NCI-H69 (cell line): ENCODE measurements around the gene CNBD2.
"Not testable (repeated sequence)": the region's sequence is repeated elsewhere in the genome, so short reads cannot be mapped to it uniquely, and the experiment has no call there.

Experiments
- DNase-seq: peaks from one replicate; lab custom pipeline; 2025; lab: John Stamatoyannopoulos, UW

CNBD2 gene

GRCh38 chr20:35975576-35976373, 7.4 kb downstream of the CNBD2 start:
- no peak for DNase-seq

GRCh38 chr20:35978041-35978513, 9.7 kb downstream of the CNBD2 start:
- DNase-seq, result no peak

- DNase-seq, result no peak
Measured at GRCh38 chr20:35979544-35979943, 11.2 kb downstream of the CNBD2 start.

GRCh38 chr20:35981969-35982368, 13.6 kb downstream of the CNBD2 start:
- DNase-seq, result no peak

GRCh38 chr20:35984382-35984781, 16.0 kb downstream of the CNBD2 start:
- DNase-seq, result no peak

GRCh38 chr20:35985806-35986205, 17.4 kb downstream of the CNBD2 start:
- peak; percentile 30 for DNase-seq

GRCh38 chr20:35988910-35989463, 20.6 kb downstream of the CNBD2 start:
- DNase-seq, result no peak

- DNase-seq, result peak; percentile 51
Measured at GRCh38 chr20:35991142-35991771, 22.9 kb downstream of the CNBD2 start.

- peak; percentile 82 for DNase-seq
Measured at GRCh38 chr20:35992713-35993335, 24.4 kb downstream of the CNBD2 start.

GRCh38 chr20:35994994-35995453, 26.6 kb downstream of the CNBD2 start:
- DNase-seq, result peak; percentile 90

- not testable (repeated sequence) for DNase-seq
Measured at GRCh38 chr20:35996492-35996891, 28.1 kb downstream of the CNBD2 start.

GRCh38 chr20:36001331-36001730, 32.9 kb downstream of the CNBD2 start:
- not testable (repeated sequence) for DNase-seq

GRCh38 chr20:36002855-36003254, 34.5 kb downstream of the CNBD2 start:
- DNase-seq, result no peak

GRCh38 chr20:36004045-36004444, 35.7 kb downstream of the CNBD2 start:
- no peak for DNase-seq

- DNase-seq, result no peak
Measured at GRCh38 chr20:36008461-36009035, 40.2 kb downstream of the CNBD2 start.

- no peak for DNase-seq
Measured at GRCh38 chr20:36010076-36010475, 41.7 kb downstream of the CNBD2 start.

GRCh38 chr20:36010825-36011224, 42.4 kb downstream of the CNBD2 start:
- no peak for DNase-seq

- DNase-seq, result no peak
Measured at GRCh38 chr20:36015806-36016403, 47.5 kb downstream of the CNBD2 start.

GRCh38 chr20:36017048-36017951, 48.9 kb downstream of the CNBD2 start:
- no peak for DNase-seq

GRCh38 chr20:36018208-36018988, 50.0 kb downstream of the CNBD2 start:
- DNase-seq, result no peak
